Loucy (cell line): ENCODE data around the gene SPRYD3.

ENCODE experiments used
- EZH2phosphoT487 ChIP-seq: fragments of 200-600 bp; IDR thresholded peaks from 2 replicates; pipeline ENCODE4 v1.6.1; 2018; ENCODE audit warnings: antibody characterized with exemption, mild to moderate bottlenecking, moderate library complexity, borderline replicate concordance
- TF ChIP-seq, protein P1 (sequence below): fragments of 200-600 bp; sonication (generic); conservative IDR thresholded peaks from 2 replicates; pipeline ENCODE4 v1.5.1; 2014; ENCODE audit warnings: mild to moderate bottlenecking, antibody characterized with exemption, low read length

DNA sequence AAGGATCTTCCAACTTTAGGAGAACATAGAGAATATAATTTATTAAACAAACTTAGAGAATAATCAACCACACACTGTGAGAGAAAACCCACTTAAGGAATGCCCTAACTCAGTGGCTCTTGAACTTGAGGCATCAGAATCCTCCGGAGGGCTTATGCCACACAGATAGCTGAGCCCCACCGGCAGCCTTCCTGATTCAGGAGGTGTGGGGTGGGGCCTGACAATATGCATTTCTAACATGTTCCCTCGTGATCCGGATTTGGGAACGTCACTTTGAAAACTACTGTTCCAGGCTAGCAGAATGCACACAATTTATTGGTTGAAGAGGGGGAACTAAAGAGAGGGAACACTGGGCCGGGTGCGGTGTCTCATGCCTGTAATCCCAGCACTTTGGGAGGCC lies 22.1 kb upstream of the SPRYD3 start:
- TF ChIP-seq, protein P1, sequence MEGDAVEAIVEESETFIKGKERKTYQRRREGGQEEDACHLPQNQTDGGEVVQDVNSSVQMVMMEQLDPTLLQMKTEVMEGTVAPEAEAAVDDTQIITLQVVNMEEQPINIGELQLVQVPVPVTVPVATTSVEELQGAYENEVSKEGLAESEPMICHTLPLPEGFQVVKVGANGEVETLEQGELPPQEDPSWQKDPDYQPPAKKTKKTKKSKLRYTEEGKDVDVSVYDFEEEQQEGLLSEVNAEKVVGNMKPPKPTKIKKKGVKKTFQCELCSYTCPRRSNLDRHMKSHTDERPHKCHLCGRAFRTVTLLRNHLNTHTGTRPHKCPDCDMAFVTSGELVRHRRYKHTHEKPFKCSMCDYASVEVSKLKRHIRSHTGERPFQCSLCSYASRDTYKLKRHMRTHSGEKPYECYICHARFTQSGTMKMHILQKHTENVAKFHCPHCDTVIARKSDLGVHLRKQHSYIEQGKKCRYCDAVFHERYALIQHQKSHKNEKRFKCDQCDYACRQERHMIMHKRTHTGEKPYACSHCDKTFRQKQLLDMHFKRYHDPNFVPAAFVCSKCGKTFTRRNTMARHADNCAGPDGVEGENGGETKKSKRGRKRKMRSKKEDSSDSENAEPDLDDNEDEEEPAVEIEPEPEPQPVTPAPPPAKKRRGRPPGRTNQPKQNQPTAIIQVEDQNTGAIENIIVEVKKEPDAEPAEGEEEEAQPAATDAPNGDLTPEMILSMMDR, result no peak
- no peak for TF ChIP-seq EZH2phosphoT487
